ENCODE measurements around the gene SORBS1.

Gene SORBS1

DNA sequence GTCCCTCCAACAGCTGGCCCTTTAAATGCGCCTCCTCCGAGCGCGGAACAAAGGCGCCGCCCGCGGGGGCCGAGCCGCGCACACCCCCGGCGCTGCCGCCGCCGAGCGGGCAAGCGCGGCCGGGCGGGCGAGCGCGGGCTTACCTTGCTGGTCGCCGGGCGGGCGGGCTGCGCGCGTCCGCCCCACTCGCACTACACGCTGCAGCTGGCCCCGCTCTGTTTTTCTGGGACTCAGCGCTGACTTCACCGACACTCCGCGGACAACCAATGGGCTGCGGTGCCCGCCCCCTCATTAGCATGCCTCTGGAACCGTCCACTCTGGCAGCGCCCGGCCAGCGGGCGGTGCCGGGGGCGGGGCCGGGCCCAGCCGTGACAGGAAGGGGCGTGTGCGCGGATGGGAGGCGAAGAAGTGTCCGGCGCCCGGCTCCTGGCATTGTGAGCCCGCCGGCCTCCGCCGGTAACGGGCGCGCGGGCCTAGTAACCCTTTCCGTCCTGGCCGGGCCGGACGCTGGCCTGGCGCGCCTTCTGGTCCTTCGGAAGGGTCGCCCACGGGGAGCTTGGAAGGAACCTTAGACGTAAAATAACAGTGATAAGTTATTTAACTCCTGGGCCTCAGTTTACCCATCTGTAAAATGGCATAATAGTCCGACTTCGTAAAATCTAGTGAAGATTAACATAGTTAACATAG is at the start of gene SORBS1:
Gene SORBS1, minus strand, starts transcription at position 195 of the 687 bp plus-strand sequence. CDS start 120,236 bp downstream, outside the sequence.
- peak; percentile 97 to 99 (median 98) for DNase-seq

DNA sequence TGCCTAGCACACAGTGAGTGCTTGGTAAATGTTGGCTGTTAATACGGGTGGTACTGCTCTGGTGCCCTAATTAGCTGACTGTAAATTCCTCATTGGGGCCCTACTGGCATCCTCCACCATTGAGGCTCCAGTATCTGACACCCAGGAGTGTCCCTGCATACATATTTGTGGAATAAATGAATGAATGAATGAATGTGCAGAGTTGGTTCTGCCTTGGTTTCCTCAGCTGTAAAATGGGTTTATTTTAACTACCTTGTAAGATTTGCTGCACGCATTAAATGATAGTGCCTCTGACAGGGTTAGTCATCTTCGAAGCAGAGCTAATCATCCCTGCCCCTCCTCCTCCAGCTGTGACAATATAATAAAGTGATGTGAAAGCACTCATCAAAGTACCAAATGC is 49.6 kb upstream of the SORBS1 start:
- no peak for DNase-seq

DNA sequence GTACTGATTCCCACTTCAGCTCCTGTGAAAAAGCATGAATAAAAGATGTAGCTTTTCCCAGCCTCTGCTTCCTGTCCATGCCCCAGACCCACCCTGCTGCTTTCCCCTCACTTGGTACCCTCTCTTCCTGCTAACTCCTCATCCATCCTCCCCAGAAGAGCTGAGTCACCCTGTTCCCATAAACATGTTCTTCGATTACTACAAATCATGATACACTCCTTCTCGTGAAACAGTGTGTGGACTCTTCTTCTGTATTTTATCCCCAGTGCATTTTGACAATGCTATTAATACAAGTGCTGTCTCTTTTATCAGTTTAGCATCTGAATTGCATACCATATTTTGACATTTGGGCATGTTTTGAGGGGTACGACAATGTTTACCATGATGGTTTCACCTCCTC is 45.8 kb upstream of the SORBS1 start:
- no peak for DNase-seq

- no peak for DNase-seq
Observed at GRCh38 chr10:95605163-95605562, 44.0 kb upstream of the SORBS1 start.

GRCh38 chr10:95604630-95605029 is 43.5 kb upstream of the SORBS1 start:
- DNase-seq: no peak

GRCh38 chr10:95602382-95602781 is 41.2 kb upstream of the SORBS1 start:
- DNase-seq: no peak

DNA sequence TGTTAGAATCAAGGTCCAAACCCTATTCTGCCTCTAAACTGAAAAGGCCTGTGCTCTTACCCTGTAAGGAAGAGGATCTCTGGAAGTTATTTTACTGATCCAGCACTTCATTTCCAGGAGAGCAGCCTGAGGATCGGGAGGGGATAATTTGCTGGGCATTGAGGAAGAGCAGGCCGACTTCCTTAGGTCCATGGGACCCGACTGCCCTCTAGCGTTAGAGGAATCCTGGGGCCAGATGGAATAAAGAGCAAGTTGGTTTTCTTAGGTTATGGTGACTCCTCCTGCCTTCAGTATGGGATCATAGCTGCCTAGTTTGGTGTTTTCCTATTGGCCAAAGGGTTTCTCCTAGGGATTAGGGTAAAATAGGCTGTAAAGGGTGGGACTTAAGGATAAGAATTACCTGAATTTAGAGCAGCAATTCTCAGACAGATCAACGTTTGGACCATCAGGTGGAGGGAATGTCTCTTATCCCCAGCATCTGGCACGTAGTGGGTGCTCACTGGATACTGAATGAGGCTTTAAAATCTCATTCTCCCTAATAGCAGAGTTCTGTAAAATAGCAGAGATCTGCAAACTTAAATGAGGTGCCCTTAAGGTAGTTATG is 40.0 kb upstream of the SORBS1 start:
- peak; percentile 80 to 85 (median 83) for DNase-seq

GRCh38 chr10:95600158-95600557 is 39.0 kb upstream of the SORBS1 start:
- no peak for DNase-seq

DNA sequence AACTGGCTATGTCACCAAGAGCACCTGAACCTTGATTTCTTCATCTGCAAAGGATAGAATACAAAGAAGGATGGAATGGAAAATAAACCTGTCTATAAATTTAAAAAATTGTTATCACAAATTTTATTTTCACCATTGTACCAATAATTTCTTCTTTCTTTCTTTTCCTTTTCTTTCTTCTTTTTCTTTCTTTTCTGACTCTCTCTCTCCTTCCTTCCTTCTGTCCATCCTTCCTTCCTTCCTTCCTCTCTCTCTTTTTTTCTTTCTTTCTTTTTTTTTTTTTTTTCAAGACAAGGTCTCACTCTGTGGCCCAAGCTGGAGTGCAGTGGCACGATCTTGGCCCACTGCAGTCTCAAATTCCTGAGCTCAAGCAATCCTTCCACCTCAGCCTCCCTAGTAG is 36.6 kb upstream of the SORBS1 start:
- DNase-seq: no peak

- DNase-seq: no peak
Observed at GRCh38 chr10:95588025-95588424, 26.9 kb upstream of the SORBS1 start.

DNA sequence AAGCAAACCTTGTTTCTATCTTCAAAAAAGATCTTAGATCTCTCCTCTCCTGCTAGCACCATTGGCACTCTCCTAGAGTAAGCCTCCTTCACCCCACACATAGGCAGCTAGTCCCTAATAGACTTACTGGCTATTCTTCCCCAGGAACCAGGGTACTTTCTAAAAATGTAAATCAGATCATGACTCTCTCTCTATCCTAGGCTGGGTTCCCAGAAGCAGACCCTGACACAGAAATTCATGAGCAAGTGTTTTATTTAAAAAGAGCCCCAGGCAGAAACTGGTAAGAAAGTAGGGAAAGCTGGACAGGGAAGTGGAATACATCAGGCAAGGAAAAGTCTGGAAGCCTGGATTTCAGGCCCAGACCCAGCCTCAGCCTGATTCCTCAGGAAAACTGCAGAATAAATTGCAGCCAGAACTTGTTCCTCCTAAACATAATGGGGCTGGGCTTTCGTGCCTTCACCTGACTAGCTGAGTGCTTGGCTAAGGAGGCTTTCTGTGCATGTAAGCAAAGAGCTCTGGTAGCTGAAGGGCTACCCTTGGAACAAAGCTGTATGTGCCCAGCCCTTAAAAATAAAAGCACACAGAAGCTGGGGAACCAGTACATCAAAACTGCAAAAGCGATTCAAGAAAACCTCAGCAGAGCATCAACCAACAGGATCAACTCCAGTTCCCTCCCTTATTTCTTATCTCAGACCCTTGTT is 18.8 kb upstream of the SORBS1 start:
- no peak for DNase-seq

DNA sequence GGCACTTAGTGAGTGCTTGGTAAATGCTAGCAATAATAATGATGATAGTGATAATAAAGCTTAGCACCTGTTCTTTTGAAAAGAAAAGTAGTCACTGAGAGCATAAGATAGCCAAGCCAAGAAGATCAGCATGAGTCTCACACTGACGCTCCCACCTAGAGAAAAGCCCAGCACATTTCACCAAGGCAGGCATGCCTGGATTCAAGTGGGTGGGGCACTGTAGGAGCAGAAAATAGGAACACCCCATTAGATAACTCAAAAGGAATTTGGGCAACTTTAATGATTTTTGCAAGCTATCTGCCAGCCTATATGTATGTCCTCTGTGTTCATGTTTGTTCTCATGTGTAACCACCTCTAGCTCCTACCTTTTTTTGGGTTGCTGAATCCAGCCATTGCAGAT is 18.1 kb upstream of the SORBS1 start:
- no peak for DNase-seq

DNA sequence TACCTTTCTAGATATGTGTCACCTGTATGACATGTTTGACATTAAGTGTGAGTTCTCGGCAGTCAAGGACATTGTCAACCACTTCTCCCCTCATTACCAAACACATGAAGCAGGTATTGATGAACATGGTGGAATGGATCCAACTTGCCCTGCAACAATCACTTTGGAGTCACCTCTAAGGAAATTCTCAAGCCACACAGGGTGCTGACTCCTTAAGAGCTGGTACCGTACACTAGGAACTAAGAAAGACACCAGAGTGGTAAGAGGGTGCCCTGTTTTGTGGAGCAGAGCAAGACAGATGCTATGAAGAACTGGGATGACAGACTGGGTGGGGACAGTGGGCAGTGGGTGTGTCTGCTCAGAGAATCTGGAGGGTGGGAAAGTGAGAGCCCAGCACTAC is 17.4 kb upstream of the SORBS1 start:
- DNase-seq: no peak

DNA sequence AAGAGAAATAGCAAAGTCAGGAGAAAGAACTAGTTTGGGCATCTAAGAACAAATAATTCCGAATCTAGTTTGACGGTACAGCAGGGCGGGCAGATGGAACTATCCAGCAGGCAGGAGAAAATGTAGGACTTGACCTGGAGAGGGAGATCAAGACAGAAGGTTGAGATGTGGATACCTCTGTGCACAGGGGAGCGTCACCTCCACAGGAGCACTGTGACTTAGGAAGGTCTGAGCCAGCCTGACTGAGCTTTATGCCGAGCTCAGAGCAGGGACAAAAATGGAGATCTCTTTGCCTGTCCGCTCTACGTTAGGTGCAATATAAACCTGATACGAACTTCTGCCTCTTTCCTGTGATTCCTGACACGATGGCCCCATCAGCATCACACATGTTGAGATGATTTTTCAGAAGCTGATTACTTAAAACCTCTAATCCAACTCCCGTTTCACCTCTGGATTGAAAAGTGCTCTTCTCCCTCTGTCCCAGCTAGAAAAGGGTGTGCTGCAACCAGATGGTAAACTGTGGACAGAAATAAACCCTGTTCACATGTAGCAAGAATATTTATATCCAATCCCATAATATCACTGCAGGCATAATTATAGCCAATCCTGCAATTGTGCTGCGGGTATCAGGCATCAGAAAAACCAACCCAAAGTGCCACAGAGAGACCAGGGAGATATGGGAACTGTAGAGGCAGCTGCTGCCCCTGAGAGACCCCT is 13.6 kb upstream of the SORBS1 start:
- no peak for DNase-seq

DNA sequence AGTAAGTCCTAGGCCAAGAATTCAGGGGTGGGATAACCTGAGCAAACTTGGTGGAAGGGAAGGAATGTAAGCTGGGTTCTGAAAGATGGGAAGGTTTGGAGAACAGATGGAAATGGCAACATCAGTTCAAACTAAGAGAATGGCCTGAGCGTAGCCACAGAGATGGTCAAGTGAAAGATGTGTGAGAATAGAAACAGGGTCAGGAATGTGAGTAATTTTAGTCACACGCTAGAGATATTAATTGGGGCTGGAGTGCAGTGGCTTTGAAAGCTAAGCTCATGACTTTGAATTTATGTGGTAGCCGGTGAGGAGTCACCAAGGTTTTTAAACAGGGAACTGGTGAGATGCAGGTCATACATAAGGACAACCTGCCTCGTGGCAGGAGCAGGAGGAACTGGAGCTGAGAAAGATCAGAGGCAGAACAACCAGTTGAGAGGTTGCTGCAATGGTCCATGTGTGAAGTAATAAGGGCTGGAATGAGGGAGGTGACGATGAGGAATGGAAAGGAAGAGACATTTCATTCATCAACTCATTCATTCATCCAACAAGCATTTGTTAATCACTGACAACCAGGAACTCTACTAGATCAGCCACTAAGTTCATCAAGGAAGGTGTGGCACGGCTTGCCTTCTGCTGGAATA is 12.9 kb upstream of the SORBS1 start:
- no peak for DNase-seq

GRCh38 chr10:95573527-95573926 is 12.4 kb upstream of the SORBS1 start:
- no peak for DNase-seq

- no peak for DNase-seq
Observed at GRCh38 chr10:95572131-95572820, 11.1 kb upstream of the SORBS1 start.

DNA sequence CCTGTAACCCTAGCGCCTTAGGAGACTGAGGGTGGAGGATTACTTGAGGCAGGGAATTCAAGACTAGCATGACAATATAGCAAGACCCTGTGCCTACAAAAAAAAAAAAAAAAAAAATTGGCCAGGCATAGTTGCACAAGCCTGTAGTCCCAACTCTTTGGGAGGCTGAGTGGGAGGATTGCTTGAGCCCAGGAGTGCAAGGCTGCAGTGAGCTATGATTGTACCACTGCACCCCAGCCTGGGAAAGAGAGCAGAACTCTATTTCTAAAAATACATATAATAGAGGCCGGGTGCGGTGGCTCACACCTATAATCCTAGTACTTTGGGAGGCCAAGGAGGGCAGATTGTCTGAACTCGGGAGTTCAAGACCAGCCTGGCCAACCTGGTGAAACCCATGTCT is 10.2 kb upstream of the SORBS1 start:
- DNase-seq: no peak

GRCh38 chr10:95569368-95569767 is 8.2 kb upstream of the SORBS1 start:
- DNase-seq: peak in 2 of 3 donors; percentile 19 to 49

GRCh38 chr10:95567903-95568630 is 6.9 kb upstream of the SORBS1 start:
- DNase-seq: peak in 2 of 3 donors; percentile 14 to 25

DNA sequence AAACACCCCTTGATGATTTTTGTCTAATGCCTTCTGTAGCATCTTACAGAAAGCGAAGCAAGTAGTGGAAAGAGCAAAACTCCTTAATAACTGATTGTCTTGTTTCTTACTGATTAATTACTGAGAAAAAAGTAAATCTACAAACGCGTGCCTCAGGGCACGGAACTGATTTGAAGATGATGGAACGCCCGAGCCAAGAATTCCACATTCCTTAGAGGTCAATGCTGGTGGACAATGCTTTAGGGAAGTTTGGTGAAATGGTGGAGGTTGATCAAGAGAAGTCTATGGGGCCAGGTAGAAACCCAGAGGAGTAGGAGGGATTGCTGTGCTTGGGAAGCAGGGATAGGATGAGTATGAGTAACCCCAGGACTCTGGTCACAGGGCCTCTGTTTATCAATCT is 5.0 kb upstream of the SORBS1 start:
- no peak for DNase-seq

- DNase-seq: no peak
Observed at GRCh38 chr10:95565336-95565735, 4.2 kb upstream of the SORBS1 start.
